Limb (tissue), 2 donors: Measurements from ENCODE around the gene XPR1.
"Not testable (repeated sequence)": the region's sequence is repeated elsewhere in the genome, so short reads cannot be mapped to it uniquely, and the experiment has no call there.

ENCODE experiments used
- DNase-seq, 2 donors: peaks; one replicate each; pipeline ENCODE4 v3.0.0-alpha.2; 2016; ENCODE audit errors: extremely low spot score in 2 of 2

The XPR1 gene

GRCh38 chr1:180779584-180779983 is 147.8 kb downstream of the XPR1 start:
- DNase-seq, result no peak

- no peak for DNase-seq
These were observed 149.9 kb downstream of the XPR1 start for GRCh38 chr1:180781718-180782117.

DNA sequence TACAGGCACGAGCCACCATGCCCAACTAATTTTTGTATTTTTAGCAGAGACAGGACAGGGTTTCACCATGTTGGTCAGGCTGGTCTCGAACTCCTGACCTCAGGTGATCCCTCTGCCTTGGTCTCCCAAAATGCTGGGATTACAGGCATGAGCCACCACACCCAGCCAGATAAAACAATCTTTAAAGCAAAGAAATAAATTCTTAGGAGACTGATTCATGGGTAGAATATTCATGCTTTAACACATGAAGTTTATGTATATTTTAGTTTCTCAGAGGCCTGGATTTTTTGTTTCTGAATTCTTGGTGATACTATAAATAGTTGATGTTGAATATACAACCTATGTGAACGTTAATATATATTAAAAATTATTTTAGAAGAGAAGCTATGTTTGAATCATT is 153.5 kb downstream of the XPR1 start:
- no peak for DNase-seq

DNA sequence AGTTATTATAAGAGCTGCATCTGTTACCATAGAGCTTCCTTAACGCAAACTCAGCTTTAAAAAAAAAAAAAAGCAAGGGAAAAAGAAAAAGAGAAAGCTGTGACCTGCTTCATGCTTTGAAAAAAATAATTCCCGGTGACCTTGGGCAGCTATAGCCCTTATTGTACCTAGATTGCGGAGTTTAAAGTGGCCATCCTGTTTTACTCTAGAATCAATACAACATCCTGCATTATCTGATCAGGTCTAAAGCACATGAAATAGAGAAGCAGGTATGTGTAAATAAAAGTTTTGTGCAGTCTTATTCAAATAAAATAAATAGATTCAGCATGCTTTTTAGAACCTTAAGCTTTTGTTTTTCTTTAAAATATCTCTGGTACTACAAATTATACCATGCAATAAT is 154.1 kb downstream of the XPR1 start:
- no peak for DNase-seq

DNA sequence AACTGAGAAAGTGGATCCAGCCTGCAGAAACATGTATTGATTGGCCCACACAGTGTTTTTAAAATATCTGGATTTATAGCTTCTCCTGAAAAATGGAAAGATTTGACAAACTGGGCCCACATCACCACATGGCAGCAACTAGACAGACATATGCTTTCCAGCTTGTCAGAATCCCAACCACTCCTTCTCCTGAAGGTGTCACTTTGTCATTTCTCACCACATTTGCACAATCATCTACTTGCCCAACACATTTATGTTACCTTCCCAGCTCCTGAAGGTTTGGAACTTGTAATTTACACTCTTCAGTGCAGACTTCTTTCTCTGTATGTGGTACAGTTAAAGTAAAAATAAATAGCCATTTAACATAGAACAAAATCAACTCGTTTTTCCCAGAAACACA is 154.8 kb downstream of the XPR1 start:
- DNase-seq, result no peak

- no peak for DNase-seq
These were observed 155.9 kb downstream of the XPR1 start for GRCh38 chr1:180787628-180788307.

DNA sequence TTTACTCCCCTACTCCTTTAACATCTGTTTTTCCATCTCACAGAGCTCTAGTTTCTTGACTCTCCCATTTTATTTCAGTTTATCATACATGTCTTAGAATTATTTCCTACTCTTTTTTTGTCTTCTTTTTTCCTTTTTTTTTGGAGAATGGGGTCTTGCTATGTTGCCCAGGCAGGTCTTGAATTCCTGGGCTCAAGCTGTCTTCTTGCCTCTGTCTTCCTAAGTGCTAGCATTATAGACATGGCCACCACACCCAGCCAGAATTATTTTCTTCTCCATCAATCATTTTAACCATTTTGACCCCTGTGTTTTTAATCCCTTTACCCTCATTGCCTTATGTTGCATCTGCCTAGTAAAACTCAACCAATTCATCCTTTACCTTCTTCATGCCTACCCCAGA is 157.6 kb downstream of the XPR1 start:
- DNase-seq, result no peak

GRCh38 chr1:180791152-180791551 is 159.3 kb downstream of the XPR1 start:
- not testable (repeated sequence) for DNase-seq

GRCh38 chr1:180791806-180792205 is 160.0 kb downstream of the XPR1 start:
- DNase-seq, result no peak

- no peak for DNase-seq
These were observed 161.6 kb downstream of the XPR1 start for GRCh38 chr1:180793451-180793850.

DNA sequence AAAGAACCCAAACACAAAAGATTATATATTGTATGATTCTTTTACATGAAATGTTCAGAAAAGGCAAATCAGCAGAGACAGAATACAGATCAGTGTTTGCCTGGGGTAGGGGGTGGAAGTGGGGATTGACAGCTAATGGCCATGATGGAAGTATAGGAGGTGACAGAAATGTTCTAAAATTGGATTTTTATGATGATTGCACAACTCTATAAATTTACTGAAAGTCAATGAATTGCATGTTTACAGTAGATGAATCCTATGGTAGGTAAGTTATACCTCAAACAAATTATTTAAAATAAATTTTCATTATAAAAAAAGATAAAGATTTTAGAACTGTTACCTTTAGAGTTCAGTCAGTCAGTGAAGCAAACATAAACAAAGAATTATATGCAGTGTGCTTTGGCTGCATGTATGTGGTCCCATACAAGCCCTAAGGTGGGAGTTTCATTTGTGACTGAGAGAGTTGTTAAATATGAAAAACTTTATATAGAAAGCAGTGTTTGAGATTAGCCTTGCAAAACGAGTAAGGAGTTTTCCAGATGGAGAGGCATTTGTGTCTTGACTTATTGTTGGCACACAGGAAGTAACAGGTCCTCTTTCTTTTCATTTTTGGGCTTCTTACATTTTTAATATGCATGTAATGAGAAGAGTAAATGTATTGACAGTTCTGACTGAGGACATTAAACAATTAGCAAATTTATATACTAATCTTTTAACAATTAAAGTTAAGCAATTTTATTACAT is 165.2 kb downstream of the XPR1 start:
- no peak for DNase-seq

GRCh38 chr1:180800945-180801344 is 169.1 kb downstream of the XPR1 start:
- no peak for DNase-seq

DNA sequence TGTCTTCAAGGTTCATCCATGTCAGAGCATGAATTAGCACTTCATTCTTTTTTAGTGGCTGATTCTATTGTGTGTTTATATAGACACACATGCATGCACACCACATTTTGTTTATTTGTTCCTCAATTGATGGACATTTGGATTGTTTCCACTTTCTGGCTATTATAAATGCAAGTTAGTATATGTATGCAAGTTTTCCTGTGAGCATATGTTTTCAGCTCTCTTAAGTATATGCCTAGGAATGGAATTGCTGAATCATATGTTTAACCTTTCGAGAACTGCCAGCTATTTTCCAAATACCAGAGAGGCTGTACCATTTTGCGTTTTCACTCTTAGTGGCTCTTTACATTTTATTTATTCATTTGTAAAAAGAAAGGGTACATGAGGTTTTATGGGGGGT is 171.0 kb downstream of the XPR1 start:
- no peak for DNase-seq

DNA sequence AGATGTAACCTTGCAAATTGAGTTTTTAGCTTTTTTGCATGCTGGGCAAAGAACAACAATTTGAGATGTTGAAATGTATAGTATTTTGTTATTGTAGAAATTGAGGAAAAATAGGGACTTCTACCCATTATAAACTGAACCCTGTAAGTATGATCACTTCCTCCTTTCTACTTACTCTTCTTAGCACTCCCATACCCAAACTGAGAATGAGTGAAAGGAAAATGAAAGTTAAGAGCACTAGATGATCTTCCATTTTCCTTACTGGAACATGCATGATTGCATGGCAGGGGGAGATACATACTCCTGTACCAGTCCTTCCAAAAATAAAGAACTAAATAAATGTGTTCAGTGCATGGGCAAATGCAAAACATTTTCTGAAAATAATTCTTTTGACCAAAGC is 173.5 kb downstream of the XPR1 start:
- no peak for DNase-seq

DNA sequence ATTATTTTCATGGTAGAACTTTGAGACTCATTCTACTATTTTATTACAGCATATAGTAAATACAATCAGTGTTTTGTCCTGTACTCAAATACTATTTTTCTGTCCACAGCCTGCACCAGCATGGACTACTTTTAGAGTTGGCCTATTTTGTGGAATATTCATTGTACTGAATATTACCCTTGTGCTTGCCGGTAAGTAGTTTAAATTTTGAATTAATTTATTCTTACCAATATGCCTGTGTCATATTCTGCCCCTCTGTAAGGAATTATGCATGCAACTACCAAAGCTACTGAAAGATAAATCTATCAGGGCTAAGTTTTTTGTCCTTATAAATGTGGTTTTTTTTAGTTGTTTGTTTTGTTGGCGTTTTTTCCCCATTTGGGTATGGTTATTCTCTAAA is 179.5 kb downstream of the XPR1 start:
- no peak for DNase-seq

DNA sequence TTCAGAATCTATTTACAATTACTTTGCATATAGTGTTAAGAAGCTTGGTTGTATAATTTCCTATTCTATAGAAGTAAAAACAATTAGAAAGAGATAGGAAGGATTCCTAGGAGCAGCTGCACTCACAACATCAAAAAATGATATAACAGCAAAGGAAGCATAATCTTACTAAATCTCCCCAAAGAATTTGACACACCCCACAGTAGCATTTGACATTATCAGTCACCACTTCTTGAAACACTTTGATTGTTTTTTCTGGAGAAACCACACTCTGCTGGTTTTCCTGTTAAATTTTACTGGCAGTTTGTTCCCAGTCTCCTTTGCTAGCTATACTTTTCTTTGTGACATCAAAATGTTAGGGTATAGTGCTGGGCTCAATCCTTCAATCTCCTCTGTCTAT is 180.1 kb downstream of the XPR1 start:
- DNase-seq, result no peak

- DNase-seq, result no peak
These were observed 182.4 kb downstream of the XPR1 start for GRCh38 chr1:180814258-180814657.

- DNase-seq, result no peak
These were observed 183.4 kb downstream of the XPR1 start for GRCh38 chr1:180815188-180815587.

- DNase-seq, result no peak
These were observed 184.3 kb downstream of the XPR1 start for GRCh38 chr1:180816132-180816531.

- no peak for DNase-seq
These were observed 190.1 kb downstream of the XPR1 start for GRCh38 chr1:180821970-180822369.

DNA sequence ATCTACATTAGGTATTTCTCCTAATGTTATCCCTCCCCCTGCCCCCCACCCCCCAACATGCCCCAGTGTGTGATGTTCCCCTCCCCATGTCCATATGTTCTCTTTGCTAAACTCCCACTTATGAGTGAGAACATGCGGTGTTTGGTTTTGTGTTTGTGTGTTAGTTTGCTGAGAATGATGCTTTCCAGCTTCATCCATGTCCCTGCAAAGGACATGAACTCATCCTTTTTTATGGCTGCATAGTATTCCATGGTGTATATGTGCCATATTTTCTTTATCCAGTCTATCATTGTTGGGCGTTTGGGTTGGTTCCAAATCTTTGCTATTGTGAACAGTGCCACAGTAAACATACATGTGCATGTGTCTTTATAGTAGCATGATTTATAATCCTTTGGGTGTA is 199.7 kb downstream of the XPR1 start:
- DNase-seq, result not testable (repeated sequence)

DNA sequence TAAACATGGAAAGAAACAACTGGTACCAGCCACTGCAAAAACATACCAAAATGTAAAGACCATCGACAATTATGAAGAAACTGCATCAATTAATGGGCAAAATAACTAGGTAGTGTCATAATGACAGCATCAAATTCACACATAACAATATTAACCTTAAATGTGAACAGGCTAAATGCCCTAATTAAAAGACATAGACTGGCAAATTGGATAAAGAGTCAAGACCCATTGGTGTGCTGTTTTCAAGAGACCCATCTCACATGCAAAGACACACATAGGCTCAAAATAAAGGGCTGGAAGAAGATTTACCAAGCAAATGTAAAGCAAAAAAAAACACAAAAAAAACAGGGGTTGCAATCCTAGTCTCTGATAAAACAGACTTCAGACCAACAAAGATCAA is 201.4 kb downstream of the XPR1 start:
- not testable (repeated sequence) for DNase-seq

GRCh38 chr1:180836449-180836848 is 204.6 kb downstream of the XPR1 start:
- no peak for DNase-seq
